HG03159 (cell line): Measurements from ENCODE around the gene PDE4D.
"Not testable (repeated sequence)": the region's sequence is repeated elsewhere in the genome, so short reads cannot be mapped to it uniquely, and the experiment has no call there.

Experiments
- ATAC-seq: cut with Tn5 transposase; IDR thresholded peaks from one replicate; pipeline ENCODE4 v1.9.1; 2021; ENCODE audit warnings: mild to moderate bottlenecking, moderate library complexity; ENCODE audit not compliant: unreplicated experiment

Gene PDE4D

GRCh38 chr5:58968350-58968749 is 925.2 kb downstream of the PDE4D start:
- no peak for ATAC-seq

GRCh38 chr5:58967597-58968281 is 925.8 kb downstream of the PDE4D start:
- no peak for ATAC-seq

- ATAC-seq, result no peak
Measured at GRCh38 chr5:58965677-58966414, 927.7 kb downstream of the PDE4D start.

GRCh38 chr5:58963821-58964220 is 929.7 kb downstream of the PDE4D start:
- no peak for ATAC-seq

GRCh38 chr5:58963361-58963760 is 930.2 kb downstream of the PDE4D start:
- no peak for ATAC-seq

GRCh38 chr5:58961631-58962280 is 931.8 kb downstream of the PDE4D start:
- peak; percentile 82 for ATAC-seq

GRCh38 chr5:58958701-58959100 is 934.8 kb downstream of the PDE4D start:
- no peak for ATAC-seq

GRCh38 chr5:58953218-58953617 is 940.3 kb downstream of the PDE4D start:
- not testable (repeated sequence) for ATAC-seq

GRCh38 chr5:58950224-58950623 is 943.3 kb downstream of the PDE4D start:
- ATAC-seq, result no peak

GRCh38 chr5:58946230-58946629 is 947.3 kb downstream of the PDE4D start:
- no peak for ATAC-seq

GRCh38 chr5:58944221-58944620 is 949.3 kb downstream of the PDE4D start:
- no peak for ATAC-seq

GRCh38 chr5:58940446-58940845 is 953.1 kb downstream of the PDE4D start:
- ATAC-seq, result no peak

GRCh38 chr5:58939664-58940063 is 953.9 kb downstream of the PDE4D start:
- no peak for ATAC-seq

- no peak for ATAC-seq
Measured at GRCh38 chr5:58938563-58939424, 954.7 kb downstream of the PDE4D start.

GRCh38 chr5:58937031-58937681 is 956.4 kb downstream of the PDE4D start:
- no peak for ATAC-seq

- ATAC-seq, result no peak
Measured at GRCh38 chr5:58934629-58935097, 958.9 kb downstream of the PDE4D start.

- no peak for ATAC-seq
Measured at GRCh38 chr5:58933891-58934628, 959.5 kb downstream of the PDE4D start.

GRCh38 chr5:58932057-58932612 is 961.4 kb downstream of the PDE4D start:
- ATAC-seq, result no peak

- ATAC-seq, result no peak
Measured at GRCh38 chr5:58930520-58930919, 963.0 kb downstream of the PDE4D start.
